Stimulated activated CD4-positive, alpha-beta T cell treated with anti-CD3 and anti-CD28 coated beads, TNF-alpha, amount 100 ng/mL, for 48 hours (primary cell): ENCODE results near the gene F8A1.
"Not testable (repeated sequence)": the region's sequence is repeated elsewhere in the genome, so short reads cannot be mapped to it uniquely, and the experiment has no call there.

Source experiments
- DNase-seq, 3 donors: peaks; one replicate each; pipeline ENCODE4 v3.0.0-alpha.2; 2020; ENCODE audit warnings: low read depth in 3 of 3

The F8A1 gene

DNA sequence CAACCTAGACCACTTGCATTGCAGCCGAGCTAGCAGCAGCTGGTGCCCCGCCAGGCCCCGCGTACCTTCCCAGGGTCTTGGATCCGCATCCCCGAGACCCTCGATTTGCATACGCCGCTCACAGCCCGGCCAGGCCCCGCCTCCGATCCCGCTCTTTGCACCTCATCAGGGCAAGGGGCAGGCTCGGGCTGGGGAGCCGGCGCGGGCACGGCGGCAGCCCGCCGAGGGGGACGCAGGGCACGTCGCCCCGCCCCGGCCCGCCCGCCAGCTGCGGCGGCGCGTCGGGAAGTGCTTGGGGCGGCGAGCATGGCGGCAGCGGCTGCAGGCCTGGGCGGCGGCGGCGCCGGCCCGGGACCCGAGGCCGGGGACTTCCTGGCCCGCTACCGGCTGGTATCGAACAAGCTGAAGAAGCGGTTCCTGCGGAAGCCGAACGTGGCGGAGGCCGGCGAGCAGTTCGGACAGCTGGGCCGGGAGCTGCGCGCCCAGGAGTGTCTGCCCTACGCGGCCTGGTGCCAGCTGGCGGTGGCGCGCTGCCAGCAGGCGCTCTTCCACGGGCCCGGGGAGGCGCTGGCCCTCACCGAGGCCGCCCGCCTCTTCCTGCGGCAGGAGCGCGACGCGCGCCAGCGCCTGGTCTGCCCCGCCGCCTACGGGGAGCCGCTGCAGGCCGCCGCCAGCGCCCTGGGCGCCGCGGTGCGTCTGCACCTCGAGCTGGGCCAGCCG is at the start of gene F8A1:
F8A1 (plus strand) TSS at position 287 of the 720 bp plus-strand sequence; CDS start at position 307, 20 bp downstream.
- peak; percentile 14 to 40 (median 24) for DNase-seq

DNA sequence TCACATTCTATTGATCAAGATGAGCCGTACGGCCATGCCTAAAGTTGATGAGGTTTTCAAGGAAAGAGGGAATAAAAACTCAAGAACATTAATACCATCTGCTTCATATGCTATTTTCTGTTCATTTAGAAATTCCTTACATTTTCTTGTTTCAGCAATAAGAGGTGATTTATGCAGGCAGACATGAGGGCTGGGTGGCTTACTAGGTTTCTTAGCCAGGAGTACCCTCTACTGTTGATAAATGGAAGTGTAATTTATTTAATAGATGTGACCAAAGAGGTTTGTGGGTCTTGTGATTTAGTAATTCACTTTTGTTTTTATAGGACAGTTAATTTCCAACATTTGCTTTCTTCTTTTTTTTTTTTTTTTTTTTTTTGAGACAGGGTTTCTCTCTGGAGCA is 45.3 kb upstream of the F8A1 start:
- DNase-seq: no peak

DNA sequence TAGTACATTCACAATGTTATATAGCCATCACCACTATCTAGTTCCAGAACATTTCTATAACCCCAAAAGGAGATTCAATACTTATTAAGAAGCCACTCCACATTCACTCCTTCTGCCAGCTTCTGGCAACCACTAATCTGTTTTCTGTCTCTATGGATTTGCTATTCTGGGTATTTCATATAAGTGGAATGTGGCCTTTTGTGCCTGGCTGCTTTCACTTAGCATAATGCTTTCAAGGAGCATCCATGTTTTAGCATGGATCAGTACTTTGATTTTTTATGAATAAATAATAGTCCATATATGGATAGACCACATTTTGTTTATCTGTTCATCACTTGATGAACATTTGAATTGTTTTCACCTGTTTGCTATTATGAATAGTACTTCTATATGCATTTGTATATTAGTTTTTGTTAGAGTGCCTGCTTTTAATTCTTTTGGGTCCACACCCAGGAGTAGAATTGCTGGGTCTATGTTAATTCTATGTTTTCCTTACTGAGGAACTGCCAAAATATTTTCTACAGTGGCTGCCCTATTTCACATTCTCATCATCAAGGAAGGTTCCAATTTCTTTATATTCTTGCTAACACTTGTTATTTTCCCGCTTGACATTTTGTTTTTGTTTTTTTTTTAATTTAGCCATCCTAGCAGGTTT is 35.1 kb upstream of the F8A1 start:
- DNase-seq: no peak

DNA sequence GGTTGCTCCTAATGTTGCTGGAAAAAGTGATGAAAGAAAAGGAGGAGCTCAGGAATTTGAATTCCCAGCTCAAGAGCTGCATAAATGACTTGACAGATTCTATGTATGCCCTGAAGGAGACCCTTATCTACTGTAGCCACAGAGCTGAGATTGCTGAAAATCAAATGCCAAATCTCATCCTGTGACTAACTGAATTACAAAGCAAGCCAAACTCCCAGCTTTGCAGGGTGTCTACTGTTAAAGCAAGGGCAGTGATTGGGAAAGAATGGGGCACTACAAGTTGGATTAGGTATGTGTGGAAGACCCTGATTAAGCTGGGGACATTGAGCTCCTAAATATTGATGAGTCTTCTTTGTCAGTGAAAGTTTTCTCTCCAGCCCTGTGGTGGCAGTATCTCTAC is 30.9 kb upstream of the F8A1 start:
- no peak for DNase-seq

DNA sequence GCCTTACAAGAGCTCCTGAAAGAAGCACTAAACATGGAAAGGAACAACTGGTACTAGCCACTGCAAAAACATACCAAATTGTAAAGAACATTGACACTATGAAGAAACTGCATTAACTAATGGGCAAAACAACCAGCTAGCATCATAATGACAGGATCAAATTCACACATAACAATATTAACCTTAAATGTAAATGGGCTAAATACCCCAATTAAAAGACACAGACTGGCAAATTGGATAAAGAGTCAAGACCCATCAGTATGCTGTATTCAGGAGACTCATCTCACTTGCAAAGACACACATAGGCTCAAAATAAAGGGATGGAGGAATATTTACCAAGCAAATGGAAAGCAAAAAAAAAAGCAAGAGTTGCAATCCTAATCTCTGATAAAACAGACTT is 17.6 kb upstream of the F8A1 start:
- DNase-seq: not testable (repeated sequence)

DNA sequence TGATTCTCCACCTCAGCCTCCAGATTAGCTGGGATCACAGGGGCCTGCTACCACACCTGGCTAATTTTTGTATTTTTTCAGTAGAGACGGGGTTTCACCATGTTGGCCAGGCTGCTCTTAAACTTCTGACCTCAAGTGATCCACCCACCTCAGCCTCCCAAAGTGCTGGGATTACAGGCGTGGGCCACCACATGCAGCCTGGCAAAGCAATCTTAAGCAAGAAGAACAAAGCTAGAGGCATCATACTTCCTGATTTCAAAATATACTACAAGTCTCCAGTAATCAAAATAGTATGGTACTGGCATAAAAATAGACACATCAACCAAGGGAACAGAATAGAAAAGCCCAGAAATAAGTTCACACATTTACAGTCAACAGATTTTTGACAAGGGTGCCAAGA is 12.8 kb upstream of the F8A1 start:
- DNase-seq: no peak

DNA sequence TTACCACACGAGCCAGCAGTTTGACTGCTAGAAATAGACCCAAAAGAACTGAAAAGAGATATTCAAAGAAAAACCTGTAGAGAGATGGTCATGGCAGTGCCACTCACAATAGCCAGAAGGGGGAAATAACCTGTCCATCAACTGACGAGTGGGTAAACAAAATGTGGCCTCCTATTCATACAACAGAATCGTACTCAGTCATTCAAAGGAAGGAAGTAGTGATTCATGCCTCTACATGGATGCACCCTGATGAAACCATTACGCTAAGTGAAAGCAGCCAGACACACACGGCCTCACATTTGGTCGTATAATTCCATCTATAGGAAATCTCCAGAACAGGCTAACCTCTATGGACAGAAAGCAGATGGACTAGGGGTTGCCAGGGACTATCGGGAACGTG is 2.1 kb upstream of the F8A1 start:
- DNase-seq: not testable (repeated sequence)

DNA sequence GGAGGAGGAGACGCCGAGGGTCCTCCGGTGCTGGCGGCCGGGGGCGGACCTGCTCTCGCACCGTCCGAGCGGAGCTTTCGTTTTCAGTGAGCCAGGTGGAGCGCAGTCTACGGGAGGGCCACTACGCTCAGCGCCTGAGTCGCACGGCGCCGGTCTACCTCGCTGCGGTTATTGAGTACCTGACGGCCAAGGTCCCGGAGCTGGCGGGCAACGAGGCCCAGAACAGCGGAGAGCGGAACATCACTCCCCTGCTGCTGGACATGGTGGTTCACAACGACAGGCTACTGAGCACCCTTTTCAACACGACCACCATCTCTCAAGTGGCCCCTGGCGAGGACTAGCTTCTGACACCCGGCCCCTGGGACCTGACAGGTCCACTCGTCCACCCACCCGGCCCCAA is 1.1 kb upstream of the F8A1 start:
- DNase-seq: not testable (repeated sequence)

DNA sequence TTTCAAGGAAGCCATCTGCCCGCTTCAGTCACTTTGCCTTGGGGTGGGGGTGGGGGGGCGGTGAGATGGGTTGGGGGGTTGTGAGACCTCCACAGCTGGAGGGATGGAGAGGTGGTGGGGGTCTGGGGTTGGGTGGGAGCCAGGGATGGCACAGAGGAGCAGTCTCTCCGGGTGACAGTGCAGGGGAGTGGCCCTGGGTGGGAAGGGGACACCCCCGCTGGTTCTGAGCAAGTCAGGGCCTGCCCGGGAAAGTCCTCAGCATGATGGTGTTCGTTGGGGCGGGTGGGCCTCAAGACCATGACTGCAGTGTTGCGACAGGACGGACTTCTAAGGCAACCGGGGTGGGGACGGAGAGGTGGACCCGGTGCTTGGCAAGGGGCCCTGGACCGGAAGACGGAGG is 606 bp upstream of the F8A1 start:
- DNase-seq: not testable (repeated sequence)

DNA sequence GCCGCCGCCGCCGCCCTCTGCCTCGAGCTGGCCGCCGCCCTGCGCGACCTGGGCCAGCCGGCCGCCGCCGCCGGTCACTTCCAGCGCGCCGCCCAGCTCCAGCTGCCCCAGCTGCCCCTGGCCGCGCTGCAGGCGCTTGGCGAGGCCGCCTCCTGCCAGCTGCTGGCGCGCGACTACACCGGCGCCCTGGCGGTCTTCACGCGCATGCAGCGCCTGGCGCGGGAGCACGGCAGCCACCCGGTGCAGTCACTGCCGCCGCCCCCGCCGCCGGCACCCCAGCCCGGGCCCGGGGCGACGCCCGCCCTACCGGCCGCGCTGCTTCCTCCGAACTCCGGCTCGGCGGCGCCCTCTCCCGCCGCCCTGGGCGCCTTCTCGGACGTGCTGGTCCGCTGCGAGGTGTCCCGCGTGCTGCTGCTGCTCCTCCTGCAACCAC is 650 bp downstream of the F8A1 start:
- not testable (repeated sequence) for DNase-seq

DNA sequence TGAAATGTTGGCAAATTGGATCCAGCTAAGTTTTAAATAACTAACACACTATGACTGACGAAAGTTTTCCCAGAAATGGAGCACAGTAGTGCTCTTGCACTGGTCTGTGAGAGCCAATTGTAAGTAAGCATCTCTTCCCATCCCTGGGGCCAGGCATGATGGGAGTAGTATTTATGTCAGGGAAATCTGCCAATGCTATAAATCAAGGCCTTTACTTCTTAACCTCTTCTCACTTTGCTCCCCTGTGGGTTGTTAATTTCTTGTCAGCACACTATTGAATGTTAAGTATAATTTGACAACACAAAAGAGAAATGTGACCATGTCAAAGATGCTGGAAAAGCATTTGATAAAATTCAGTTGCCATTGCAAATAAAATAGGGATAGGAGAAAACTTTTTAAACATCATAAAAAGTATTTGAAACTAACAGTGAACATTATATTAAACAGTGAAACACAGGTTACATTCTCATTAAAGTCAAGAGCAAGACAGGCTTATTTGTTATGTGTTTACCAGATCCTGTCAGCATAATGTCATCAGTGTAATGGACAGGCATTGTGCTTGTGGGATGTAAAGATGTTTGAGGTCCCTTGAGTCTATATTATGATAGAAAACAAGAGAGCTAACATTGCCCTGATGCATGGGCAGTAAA is 5.0 kb downstream of the F8A1 start:
- DNase-seq: no peak

DNA sequence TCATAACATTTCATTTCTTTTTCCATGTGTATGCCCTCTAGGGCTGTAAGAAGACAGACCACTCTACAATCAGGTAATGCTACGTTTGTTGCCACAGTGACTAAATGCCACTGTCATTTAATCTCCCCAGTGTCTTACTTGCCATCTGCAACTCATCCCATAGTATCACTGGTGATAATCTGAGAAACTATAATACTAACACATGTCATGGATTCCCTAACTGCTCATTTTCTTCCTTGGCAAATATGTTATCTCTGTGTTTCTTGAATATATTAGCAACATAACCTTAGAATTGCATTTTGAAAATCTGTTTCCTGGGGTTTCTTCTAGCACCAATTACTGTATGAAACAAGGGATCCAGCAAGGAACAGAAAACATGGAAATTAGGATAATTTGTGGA is 6.1 kb downstream of the F8A1 start:
- DNase-seq: no peak

DNA sequence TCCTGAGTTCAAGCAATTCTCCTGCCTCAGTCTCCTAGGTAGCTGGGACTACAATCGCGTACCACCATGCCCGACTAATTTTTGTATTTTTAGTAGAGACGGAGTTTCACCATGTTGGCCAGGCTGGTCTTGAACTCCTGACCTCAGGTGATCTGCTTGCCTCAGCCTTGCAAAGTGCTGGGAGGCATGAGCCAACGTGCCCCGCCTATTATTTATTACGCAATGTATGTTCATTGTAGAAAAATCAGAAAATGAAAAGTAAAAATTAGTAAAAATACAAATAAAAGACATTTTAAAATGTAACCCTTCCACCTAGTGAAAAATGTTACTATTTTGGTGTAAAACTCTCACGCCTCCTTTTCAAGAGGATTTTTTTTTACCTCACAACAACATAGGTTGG is 14.2 kb downstream of the F8A1 start:
- no peak for DNase-seq

DNA sequence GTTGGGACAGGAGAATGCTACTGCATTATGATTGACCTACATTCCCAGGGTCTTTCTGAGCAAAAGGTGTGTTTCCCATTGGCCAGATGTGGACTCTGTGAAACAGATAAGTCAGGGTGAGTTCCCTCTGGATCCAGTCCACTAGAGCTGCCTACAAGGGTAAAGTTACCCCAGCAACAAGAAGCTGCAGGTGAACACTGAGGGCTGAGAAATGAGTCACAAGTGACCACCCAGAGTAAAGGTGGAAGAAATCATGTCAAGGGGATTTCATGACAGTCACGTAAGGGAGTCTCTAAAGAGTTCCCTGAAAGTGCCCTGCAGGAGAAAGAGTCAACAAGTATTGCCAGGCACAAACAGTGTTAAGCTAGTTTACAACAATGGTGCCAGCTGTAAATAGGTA is 16.3 kb downstream of the F8A1 start:
- no peak for DNase-seq

DNA sequence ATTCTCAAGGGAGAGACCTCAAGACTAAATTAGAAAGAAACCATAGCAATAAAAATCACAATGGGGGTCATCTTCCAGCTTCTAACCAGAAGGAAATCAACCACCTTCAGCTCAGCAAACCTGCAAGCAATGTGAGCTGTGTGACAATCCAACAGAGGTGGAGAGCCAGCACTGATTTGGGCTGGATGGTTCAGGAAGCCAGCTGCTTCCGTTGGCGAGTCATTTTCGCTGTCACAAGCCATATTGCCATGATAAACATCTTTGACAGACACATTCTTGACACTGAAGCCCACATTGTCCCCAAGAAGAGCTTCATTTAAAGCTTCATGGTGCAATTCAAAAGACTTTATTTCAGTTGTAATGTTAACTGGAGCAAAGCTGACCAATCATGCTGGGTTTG is 22.7 kb downstream of the F8A1 start:
- DNase-seq: no peak

DNA sequence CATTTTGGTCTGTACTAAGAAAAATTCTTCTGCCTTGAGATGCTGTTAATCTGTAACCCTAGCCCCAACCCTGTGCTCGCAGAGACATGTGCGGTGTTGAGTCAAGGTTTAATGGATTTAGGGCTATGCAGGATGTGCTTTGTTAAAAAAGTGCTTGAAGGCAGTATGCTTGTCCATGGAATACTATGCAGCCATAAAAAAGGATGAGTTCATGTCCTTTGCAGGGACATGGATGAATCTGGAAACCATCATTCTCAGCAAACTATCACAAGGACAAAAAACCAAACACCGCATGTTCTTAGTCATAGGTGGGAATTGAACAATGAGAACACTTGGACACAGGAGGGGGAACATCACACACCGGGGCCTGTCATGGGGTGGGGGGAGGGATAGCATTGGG is 23.9 kb downstream of the F8A1 start:
- not testable (repeated sequence) for DNase-seq

DNA sequence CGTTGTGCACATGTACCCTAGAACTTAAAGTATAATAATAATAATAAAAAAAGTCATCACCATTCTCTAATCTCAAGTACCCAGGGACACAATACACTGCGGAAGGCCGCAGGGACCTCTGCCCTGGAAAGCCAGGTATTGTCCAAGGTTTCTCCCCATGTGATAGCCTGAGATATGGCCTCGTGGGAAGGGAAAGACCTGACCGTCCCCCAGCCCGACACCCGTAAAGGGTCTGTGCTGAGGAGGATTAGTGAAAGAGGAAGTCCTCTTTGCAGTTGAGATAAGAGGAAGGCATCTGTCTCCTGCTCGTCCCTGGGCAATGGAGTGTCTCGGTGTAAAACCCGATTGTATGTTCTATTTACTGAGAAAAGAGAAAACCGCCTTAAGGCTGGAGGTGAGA is 24.4 kb downstream of the F8A1 start:
- not testable (repeated sequence) for DNase-seq

DNA sequence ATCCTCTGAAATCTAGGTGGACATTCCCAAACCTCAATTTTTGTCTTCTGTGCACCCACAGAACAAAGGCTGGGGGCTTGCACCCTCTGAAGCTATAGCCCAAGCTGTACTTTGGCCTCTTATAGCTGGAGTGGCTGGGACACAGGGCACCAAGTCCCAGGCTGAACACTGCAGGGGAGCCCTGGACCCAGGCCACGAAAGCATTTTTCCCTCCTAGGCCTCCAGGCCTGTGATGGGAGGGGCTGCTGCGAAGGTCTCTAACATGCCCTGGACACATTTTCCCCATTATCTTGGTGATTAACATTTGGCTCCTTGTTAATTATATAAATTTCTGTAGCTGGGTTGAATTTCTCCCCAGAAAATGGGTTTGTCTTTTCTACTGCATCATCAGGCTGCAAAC is 27.9 kb downstream of the F8A1 start:
- DNase-seq: no peak

DNA sequence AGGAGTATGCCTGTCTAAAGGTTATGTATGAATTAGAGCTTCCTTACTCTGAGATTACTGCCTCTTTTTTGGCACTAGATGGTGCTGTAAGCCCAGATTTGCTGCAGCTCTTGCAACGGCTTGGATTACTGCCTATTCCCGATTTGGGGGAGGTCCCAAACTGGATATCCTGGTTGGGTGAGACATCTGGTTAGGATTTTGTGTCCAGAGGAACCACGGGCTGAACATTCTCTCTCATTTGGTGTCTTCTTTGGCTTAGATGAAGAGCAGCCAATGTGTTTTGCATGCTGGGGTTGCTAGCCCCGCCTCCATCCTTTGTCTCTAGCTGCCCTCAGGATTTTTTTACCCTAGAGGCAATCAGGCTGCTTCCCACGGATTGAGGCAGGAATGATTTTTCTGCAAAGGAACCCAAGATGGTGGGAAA is 31.9 kb downstream of the F8A1 start:
- peak in 1 of 3 donors; percentile 18 for DNase-seq

DNA sequence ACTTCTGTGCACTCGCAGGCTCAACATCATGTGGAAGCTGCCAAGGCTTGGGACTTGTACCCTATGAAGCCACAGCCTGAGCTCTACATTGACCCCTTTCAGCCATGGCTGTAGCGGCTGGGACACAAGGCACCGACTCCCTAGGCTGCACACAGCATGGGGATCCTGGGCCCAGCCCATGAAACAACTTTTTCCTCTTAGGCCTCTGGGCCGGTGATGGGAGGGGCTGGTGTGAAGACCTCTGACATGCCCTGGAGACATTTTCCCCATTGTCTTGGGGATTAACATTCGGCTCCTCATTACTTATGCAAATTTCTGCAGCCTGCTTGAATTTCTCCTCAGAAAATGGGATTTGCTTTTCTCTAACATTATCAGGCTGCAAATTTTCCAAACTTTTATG is 38.6 kb downstream of the F8A1 start:
- not testable (repeated sequence) for DNase-seq
